SK-N-SH (cell line): ENCODE data around the gene KHNYN. TPM values are rescaled to one million over a fixed set of nuclear protein-coding genes. Genes with fewer than 3 reads are reported as not detected.

ENCODE experiments used
- CTCF ChIA-PET: fragments of 300-600, 350-600 bp; formaldehyde crosslinking; extraction: SDS; loops from one replicate; lab custom pipeline; 2021; lab: Yijun Ruan, JAX
- POLR2A ChIA-PET: fragments of 350-600 bp; sonication (Branson Sonifier 250); formaldehyde crosslinking; extraction: SDS; loops from one replicate; lab custom pipeline; 2020; ENCODE audit warnings: antibody characterized with exemption, inconsistent platforms; lab: Yijun Ruan, JAX
- DNase-seq: peaks from one replicate; pipeline ENCODE4 v3.0.0; 2012
- H2AFZ ChIP-seq: fragments of 200-600 bp; sonication (generic); 2 replicates; pipeline ENCODE4 v1.8.1; 2016; ENCODE audit warnings: antibody characterized with exemption, mild to moderate bottlenecking, low read depth
- H3F3A ChIP-seq: fragments of 200-600 bp; sonication (generic); replicated peaks from 2 replicates; pipeline ENCODE3; 2016; ENCODE audit warnings: antibody characterized with exemption, mild to moderate bottlenecking; ENCODE audit not compliant: insufficient read depth
- H3K27ac ChIP-seq, 2 experiments: fragments of 200-500 bp in 1 of 2; fragments of 200-600 bp in 1 of 2; sonication (Bioruptor generic) in 1 of 2; sonication (generic), shearing (Covaris generic) in 1 of 2; 2 replicates each; pipeline versions ENCODE4 v1.5.1 to v1.6.1; 2014 to 2016; ENCODE audit warnings: low read depth in 2 of 2, inconsistent platforms in 1 of 2, low read length in 1 of 2, mild to moderate bottlenecking in 1 of 2, mixed read lengths in 1 of 2
- H3K27me3 ChIP-seq: fragments of 200-600 bp; sonication (generic), shearing (Covaris generic); 2 replicates; pipeline ENCODE4 v1.6.1; 2016; ENCODE audit warnings: mixed run types; ENCODE audit not compliant: insufficient read depth
- H3K36me3 ChIP-seq, 2 experiments: fragments of 200-500 bp in 1 of 2; fragments of 200-600 bp in 1 of 2; sonication (Bioruptor generic) in 1 of 2; sonication (generic) in 1 of 2; replicated peaks in 1 of 2; 2 replicates each; pipeline versions ENCODE3 to v1.5.1; 2014 to 2016; ENCODE audit warnings: low read length in 1 of 2, mild to moderate bottlenecking in 1 of 2; ENCODE audit not compliant: insufficient read depth in 2 of 2, control insufficient read depth in 1 of 2
- H3K4me1 ChIP-seq, 2 experiments: fragments of 200-500 bp in 1 of 2; fragments of 200-600 bp in 1 of 2; sonication (Bioruptor generic) in 1 of 2; sonication (generic), shearing (Covaris generic) in 1 of 2; 2 replicates each; pipeline versions ENCODE4 v1.5.1 to v1.6.1; 2014 to 2016; ENCODE audit warnings: low read depth in 1 of 2, low read length in 1 of 2, mixed run types in 1 of 2; ENCODE audit not compliant: insufficient read depth in 2 of 2, control insufficient read depth in 1 of 2
- H3K4me2 ChIP-seq: fragments of 200-600 bp; sonication (generic), shearing (Covaris generic); 2 replicates; pipeline ENCODE4 v1.6.1; 2017; ENCODE audit warnings: mixed run types
- H3K4me3 ChIP-seq, 2 experiments: fragments of 200-500 bp in 1 of 2; fragments of 200-600 bp in 1 of 2; sonication (Bioruptor generic) in 1 of 2; sonication (generic), shearing (Covaris generic) in 1 of 2; 2 replicates each; pipeline versions ENCODE4 v1.5.1 to v1.8.1; 2014 to 2016; ENCODE audit warnings: low read depth in 2 of 2, inconsistent platforms in 1 of 2, low read length in 1 of 2, mild to moderate bottlenecking in 1 of 2, mixed read lengths in 1 of 2, moderate library complexity in 1 of 2
- H3K79me2 ChIP-seq: fragments of 200-600 bp; sonication (generic); 2 replicates; pipeline ENCODE4 v1.8.1; 2017; ENCODE audit warnings: mild to moderate bottlenecking; ENCODE audit not compliant: insufficient read depth
- H3K9ac ChIP-seq: fragments of 200-600 bp; sonication (generic); 2 replicates; pipeline ENCODE4 v1.6.1; 2017; ENCODE audit warnings: mixed run types
- H3K9me2 ChIP-seq: fragments of 200-600 bp; sonication (generic); 2 replicates; pipeline ENCODE4 v1.6.1; 2017; ENCODE audit warnings: mixed run types
- H3K9me3 ChIP-seq: fragments of 200-600 bp; sonication (generic); 2 replicates; pipeline ENCODE4 v1.6.1; 2017; ENCODE audit warnings: mixed run types, mild to moderate bottlenecking, moderate library complexity
- H4K20me1 ChIP-seq: fragments of 200-600 bp; sonication (generic); 2 replicates; pipeline ENCODE4 v1.6.1; 2017; ENCODE audit warnings: mild to moderate bottlenecking, mixed run types; ENCODE audit not compliant: insufficient read depth
- CTCF ChIP-seq: fragments of 200-600 bp; sonication (generic); IDR thresholded peaks from 2 replicates; pipeline ENCODE4 v1.6.1; 2017; ENCODE audit warnings: antibody characterized with exemption, mild to moderate bottlenecking, moderate library complexity
- ELF1 ChIP-seq: IDR thresholded peaks from 2 replicates; pipeline ENCODE4 v1.4.0; 2012
- EP300 ChIP-seq, 2 experiments: IDR thresholded peaks; 2 replicates each; pipeline versions ENCODE4 v1.4.0 to v1.6.1; 2012; ENCODE audit warnings: borderline replicate concordance in 1 of 2, low read depth in 1 of 2, low read length in 1 of 2
- EZH2phosphoT487 ChIP-seq: fragments of 200-600 bp; sonication (generic); IDR thresholded peaks from 2 replicates; pipeline ENCODE4 v1.6.1; 2017; ENCODE audit warnings: low read depth, mixed run types, mild to moderate bottlenecking, antibody characterized with exemption, moderate library complexity, borderline replicate concordance
- FOXM1 ChIP-seq: IDR thresholded peaks from 2 replicates; pipeline ENCODE4 v1.4.0; 2012; ENCODE audit warnings: low read depth, mild to moderate bottlenecking
- GABPA ChIP-seq: IDR thresholded peaks from 2 replicates; pipeline ENCODE4 v1.4.0; 2012; ENCODE audit warnings: low read depth, mild to moderate bottlenecking
- GATA2 ChIP-seq: sonication (generic); formaldehyde crosslinking; IDR thresholded peaks from 2 replicates; pipeline ENCODE4 v1.5.0; 2020; ENCODE audit warnings: mild to moderate bottlenecking, missing genetic modification reagents
- MXI1 ChIP-seq: IDR thresholded peaks from 2 replicates; pipeline ENCODE4 v1.6.1; 2012; ENCODE audit warnings: mild to moderate bottlenecking, low read depth, low read length, improper control_type of control experiment
- NRF1 ChIP-seq: IDR thresholded peaks from 2 replicates; pipeline ENCODE4 v1.6.1; 2012; ENCODE audit warnings: low read depth, mild to moderate bottlenecking, low read length
- PBX3 ChIP-seq: IDR thresholded peaks from 2 replicates; pipeline ENCODE4; 2012
- RCOR1 ChIP-seq: fragments of 150-350 bp; IDR thresholded peaks from 2 replicates; pipeline ENCODE4 v1.6.1; 2017; ENCODE audit warnings: antibody characterized with exemption, low read length
- REST ChIP-seq: IDR thresholded peaks from 2 replicates; pipeline ENCODE4 v1.6.1; 2012; ENCODE audit warnings: mild to moderate bottlenecking, low read depth, low read length, moderate library complexity
- RXRA ChIP-seq: IDR thresholded peaks from 2 replicates; pipeline ENCODE4 v1.4.0; 2012; ENCODE audit warnings: low read depth, mild to moderate bottlenecking, borderline replicate concordance
- SIN3A ChIP-seq: IDR thresholded peaks from 2 replicates; pipeline ENCODE4 v1.6.1; 2012; ENCODE audit warnings: low read depth, mild to moderate bottlenecking, low read length, moderate library complexity, borderline replicate concordance
- SMC3 ChIP-seq: IDR thresholded peaks from 2 replicates; pipeline ENCODE4 v1.6.1; 2012; ENCODE audit warnings: low read depth, low read length, improper control_type of control experiment
- TEAD4 ChIP-seq: IDR thresholded peaks from 2 replicates; pipeline ENCODE4 v1.4.0; 2012; ENCODE audit warnings: mild to moderate bottlenecking, borderline replicate concordance; ENCODE audit not compliant: insufficient read depth
- USF1 ChIP-seq: IDR thresholded peaks from 2 replicates; pipeline ENCODE4 v1.4.0; 2012; ENCODE audit warnings: low read depth, borderline replicate concordance
- YY1 ChIP-seq: IDR thresholded peaks from 2 replicates; pipeline ENCODE4 v1.4.0; 2012; ENCODE audit warnings: low read depth, mild to moderate bottlenecking
- ZBTB33 ChIP-seq: IDR thresholded peaks from 2 replicates; pipeline ENCODE4 v1.4.0; 2012; ENCODE audit warnings: low read depth, borderline replicate concordance
- whole genome bisulfite sequencing: methylation state at CpG from one replicate; pipeline ENCODE4 v1.1.6; 2017; ENCODE audit warnings: low lambda C conversion rate; 5-methylcytosine and 5-hydroxymethylcytosine counted together
- polyA plus RNA-seq, 3 experiments: library from polyadenylated mRNA; depleted of rRNA; stranded (reverse); fragments of >200 nt; gene quantifications; 2 replicates each; pipeline ENCODE4 v1.2.3, GENCODE V29; 2012

Gene KHNYN
- polyA plus RNA-seq, 1 of the 3 experiments (the other 2 are of a cell fraction): 18.3 TPM

- Histone ChIP-seq H3K4me3 (peak overlapping the region in 1 of 2 experiments; percentile 87; a peak in 1 of 4 replicates), H3K27me3 (no peaks in the 10 kb centered on the region), H3K9me3 (no peaks in the 10 kb centered on the region), H2AFZ (no peak overlapping the region), H3K4me2 (peak overlapping the region; percentile 83), H3K9ac (peak overlapping the region; percentile 95; the same call in 1 of the 2 replicates), H4K20me1 (peaks cover 12% of the 10 kb centered on the region), H3K4me1 (peaks cover 26 to 35% of the 10 kb centered on the region in 2 experiments; a peak in 3 of 4 replicates), H3K79me2 (peaks cover 28% of the 10 kb centered on the region), H3F3A (peaks cover 10% of the 10 kb centered on the region), H3K36me3 (peaks cover 17 to 18% of the 10 kb centered on the region in 2 experiments), H3K9me2 (no peaks in the 10 kb centered on the region), H3K27ac (peak overlapping the region; percentile 79 to 83; a peak in 2 of 4 replicates)
- WGBS: 81% methylated on average over 9 of the region's 18 CpGs
- CTCF ChIA-PET: interaction anchor here (1.0 to 16.4 kb wide), 9 partner anchors 8 to 186 kb away, joined by 3 to 445 read pairs (median 6); partner anchors contain the start of genes ADCY4, RIPK3, SDR39U1 and TINF2
- no peak for TF ChIP-seq PBX3
- no peak for TF ChIP-seq FOXM1
- TF ChIP-seq EP300 (IDR thresholded peaks at IDR 0.05; ENCODE audit: borderline replicate concordance in 1 of 2, low read depth in 1 of 2, low read length in 1 of 2): no peak
- TF ChIP-seq NRF1: no peak
- TF ChIP-seq ZBTB33: no peak
- no peak for TF ChIP-seq SMC3
- TF ChIP-seq GABPA: no peak
- TF ChIP-seq GATA2 (CRISPR knock-in tag): no peak
- TF ChIP-seq REST: no peak
- no peak for TF ChIP-seq YY1
- no peak for TF ChIP-seq EZH2phosphoT487
- no peak for TF ChIP-seq RCOR1
- TF ChIP-seq TEAD4: no peak
- no peak for TF ChIP-seq MXI1
- no peak for TF ChIP-seq RXRA
- no peak for TF ChIP-seq CTCF
- no peak for TF ChIP-seq SIN3A
- TF ChIP-seq USF1: no peak
- TF ChIP-seq ELF1: no peak
- no peak for DNase-seq
- POLR2A ChIA-PET: interaction anchor here (3.9 kb wide), 1 partner anchor 63 kb away, joined by 37 read pairs; no protein-coding TSS in a partner anchor
Measured at GRCh38 chr14:24428628-24429394, 943 bp upstream of the KHNYN start.
